AG04449 (cell line): ENCODE measurements around the gene CD2.

ENCODE experiments used
- CTCF ChIA-PET: fragments of 350-600 bp; formaldehyde crosslinking; extraction: SDS; loops from one replicate; lab custom pipeline; 2021; ENCODE audit warnings: antibody characterized with exemption; lab: Yijun Ruan, JAX
- POLR2A ChIA-PET: fragments of 400-600, 350-600 bp; formaldehyde crosslinking; extraction: SDS; loops from one replicate; lab custom pipeline; 2020; ENCODE audit warnings: antibody characterized with exemption, inconsistent platforms; lab: Yijun Ruan, JAX
- DNase-seq: peaks from one replicate; pipeline ENCODE4 v3.0.0-alpha.2; 2010; ENCODE audit warnings: low read depth, low spot score
- H3K4me3 ChIP-seq: 2 replicates; pipeline ENCODE4 v1.5.1; 2011; ENCODE audit warnings: low read depth, mild to moderate bottlenecking, control low read depth, low read length
- TF ChIP-seq, protein P1 (sequence below): IDR thresholded peaks from one replicate; pipeline ENCODE4 v1.5.1; 2011; ENCODE audit warnings: mild to moderate bottlenecking, moderate library complexity, low read length, control low read depth, inconsistent platforms; ENCODE audit not compliant: insufficient read depth; ENCODE audit errors: missing control alignments

CD2 gene

DNA sequence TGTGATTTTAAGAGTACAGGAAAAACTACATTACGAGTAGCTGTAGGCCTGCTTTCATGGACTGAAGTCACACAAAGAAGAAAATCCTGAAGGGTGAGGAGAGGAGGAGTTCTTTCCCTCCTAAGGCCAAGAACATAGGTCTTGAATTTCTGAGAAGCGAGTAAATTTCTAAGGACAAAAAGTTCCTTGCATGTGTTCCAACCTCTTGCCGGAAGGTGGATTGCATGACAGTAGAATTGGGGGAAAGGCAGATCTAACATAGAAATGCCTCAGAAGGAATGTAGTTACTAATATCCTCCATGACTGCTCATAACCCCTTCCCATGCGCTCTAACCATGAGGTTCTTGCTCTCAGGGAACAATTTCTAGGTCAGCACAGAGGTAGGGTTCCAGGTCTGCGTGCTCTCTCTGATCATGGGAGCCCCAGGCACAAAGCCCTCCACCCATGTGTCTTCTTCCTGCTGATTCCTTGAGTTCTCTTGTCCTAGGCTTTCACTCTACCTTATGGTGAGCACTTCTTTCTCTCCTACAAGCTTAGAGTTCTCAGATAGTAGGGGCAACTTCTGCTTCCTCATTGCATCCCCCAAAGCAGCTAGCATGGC, 13.7 kb downstream of the CD2 start:
- TF ChIP-seq, protein P1, sequence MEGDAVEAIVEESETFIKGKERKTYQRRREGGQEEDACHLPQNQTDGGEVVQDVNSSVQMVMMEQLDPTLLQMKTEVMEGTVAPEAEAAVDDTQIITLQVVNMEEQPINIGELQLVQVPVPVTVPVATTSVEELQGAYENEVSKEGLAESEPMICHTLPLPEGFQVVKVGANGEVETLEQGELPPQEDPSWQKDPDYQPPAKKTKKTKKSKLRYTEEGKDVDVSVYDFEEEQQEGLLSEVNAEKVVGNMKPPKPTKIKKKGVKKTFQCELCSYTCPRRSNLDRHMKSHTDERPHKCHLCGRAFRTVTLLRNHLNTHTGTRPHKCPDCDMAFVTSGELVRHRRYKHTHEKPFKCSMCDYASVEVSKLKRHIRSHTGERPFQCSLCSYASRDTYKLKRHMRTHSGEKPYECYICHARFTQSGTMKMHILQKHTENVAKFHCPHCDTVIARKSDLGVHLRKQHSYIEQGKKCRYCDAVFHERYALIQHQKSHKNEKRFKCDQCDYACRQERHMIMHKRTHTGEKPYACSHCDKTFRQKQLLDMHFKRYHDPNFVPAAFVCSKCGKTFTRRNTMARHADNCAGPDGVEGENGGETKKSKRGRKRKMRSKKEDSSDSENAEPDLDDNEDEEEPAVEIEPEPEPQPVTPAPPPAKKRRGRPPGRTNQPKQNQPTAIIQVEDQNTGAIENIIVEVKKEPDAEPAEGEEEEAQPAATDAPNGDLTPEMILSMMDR, result no peak
- H3K4me3 ChIP-seq, result no peak overlapping the region
- POLR2A ChIA-PET, result no interaction called here
- no peak for DNase-seq
- CTCF ChIA-PET, result no interaction called here

DNA sequence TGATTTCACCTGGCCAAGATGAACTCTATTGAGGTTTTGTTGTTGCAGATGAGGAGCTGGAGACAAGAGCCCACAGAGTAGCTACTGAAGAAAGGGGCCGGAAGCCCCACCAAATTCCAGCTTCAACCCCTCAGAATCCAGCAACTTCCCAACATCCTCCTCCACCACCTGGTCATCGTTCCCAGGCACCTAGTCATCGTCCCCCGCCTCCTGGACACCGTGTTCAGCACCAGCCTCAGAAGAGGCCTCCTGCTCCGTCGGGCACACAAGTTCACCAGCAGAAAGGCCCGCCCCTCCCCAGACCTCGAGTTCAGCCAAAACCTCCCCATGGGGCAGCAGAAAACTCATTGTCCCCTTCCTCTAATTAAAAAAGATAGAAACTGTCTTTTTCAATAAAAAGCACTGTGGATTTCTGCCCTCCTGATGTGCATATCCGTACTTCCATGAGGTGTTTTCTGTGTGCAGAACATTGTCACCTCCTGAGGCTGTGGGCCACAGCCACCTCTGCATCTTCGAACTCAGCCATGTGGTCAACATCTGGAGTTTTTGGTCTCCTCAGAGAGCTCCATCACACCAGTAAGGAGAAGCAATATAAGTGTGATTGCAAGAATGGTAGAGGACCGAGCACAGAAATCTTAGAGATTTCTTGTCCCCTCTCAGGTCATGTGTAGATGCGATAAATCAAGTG, 14.3 kb downstream of the CD2 start:
- ChIA-PET CTCF (no interaction called here), POLR2A (no interaction called here)

DNA sequence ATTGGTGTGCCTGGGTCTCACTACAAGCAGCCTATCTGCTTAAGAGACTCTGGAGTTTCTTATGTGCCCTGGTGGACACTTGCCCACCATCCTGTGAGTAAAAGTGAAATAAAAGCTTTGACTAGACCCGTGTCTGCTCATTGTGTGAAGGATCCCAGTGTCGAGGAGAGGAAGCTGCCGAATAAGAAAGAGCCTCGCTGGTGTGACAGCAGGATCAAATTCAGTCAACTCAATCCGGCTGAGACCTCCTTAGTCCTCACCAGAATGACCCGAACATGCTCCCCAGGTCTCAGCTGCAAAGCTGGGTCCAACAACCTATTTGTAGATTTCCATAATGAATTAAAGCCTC, 14.8 kb downstream of the CD2 start:
- ChIA-PET CTCF (no interaction called here), POLR2A (no interaction called here)
- H3K4me3 ChIP-seq, result no peak overlapping the region
- no peak for DNase-seq
- TF ChIP-seq, protein P1, result no peak

More for the DNA sequence above, 14.3 kb downstream of the CD2 start:
- TF ChIP-seq, protein P1, result no peak
- no peak overlapping the region for H3K4me3 ChIP-seq
- no peak for DNase-seq

DNA sequence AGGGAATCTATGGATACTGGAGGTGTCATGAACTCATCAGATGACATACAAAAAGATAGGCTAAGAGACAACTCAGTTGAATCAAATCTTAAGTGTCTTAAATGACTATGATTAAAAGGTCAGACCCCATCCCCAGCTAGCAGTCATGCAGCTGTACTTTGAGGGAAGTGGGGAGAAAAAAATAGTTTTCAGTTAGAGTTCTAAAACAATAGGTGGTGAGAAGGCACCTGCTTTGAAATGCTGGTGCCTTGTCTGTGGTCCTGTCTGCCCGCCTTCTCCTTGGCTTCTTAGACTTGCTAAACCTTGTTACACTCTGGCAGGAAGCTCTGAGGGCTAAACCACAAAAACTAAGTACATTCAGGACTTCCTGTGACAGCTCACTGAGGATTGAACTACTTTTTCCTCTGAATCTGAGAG, 15.3 kb downstream of the CD2 start:
- CTCF ChIA-PET, result no interaction called here
- peak; percentile 9 for DNase-seq

DNA sequence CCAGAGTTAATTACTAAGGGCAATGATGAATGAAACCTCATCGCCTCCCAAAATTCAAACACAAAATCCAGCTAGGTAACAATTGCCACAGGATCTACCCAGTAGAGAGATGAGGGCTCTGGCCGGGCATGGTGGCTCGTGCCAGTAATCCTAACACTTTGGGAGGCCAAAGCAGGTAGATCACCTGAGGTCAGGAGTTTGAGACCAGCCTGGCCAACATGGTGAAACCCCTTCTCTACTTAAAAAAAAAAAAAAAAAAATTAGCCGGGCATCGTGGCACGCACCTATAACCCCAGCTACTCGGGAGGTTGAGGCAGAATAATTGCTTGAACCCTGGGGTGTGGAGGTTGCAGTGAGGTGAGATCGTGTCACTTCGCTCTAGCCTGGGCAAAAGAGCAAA, 15.8 kb downstream of the CD2 start:
- ChIA-PET POLR2A (no interaction called here), CTCF (no interaction called here)
- TF ChIP-seq, protein P1, result no peak
- no peak for DNase-seq
- no peak overlapping the region for H3K4me3 ChIP-seq

More for the DNA sequence above, 15.3 kb downstream of the CD2 start:
- TF ChIP-seq, protein P1, result no peak
- POLR2A ChIA-PET, result no interaction called here
- no peak overlapping the region for H3K4me3 ChIP-seq

DNA sequence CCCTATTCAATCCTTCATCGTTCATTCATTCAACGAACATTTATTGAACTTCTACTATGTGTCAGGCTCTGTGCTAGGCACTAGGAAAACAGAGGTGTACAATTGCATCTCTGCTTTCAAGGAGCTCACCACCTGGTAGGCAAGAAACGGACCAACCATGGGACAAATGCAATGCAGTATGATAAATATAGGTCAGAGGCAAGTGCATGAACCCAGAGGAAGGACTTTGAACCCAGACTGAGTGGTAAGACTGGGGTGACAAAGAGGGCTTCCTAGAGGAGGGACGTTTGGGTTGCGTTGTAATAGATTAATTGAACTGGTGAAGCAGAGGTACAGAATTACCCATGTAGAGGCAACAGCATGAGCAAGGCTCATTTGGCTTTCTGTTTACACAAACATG, 16.4 kb downstream of the CD2 start:
- CTCF ChIA-PET, result no interaction called here

More for the DNA sequence above, 16.4 kb downstream of the CD2 start:
- TF ChIP-seq, protein P1, result no peak
- no peak overlapping the region for H3K4me3 ChIP-seq
- no peak for DNase-seq
- POLR2A ChIA-PET, result no interaction called here
